MCF 10A (cell line): ENCODE results near the gene APIP. TPM values are rescaled to one million over a fixed set of nuclear protein-coding genes. Genes with fewer than 3 reads are reported as not detected.

ENCODE experiments used
- Bru-seq: library from RNA; stranded (reverse); fragments of 400-500 nt; gene quantifications from one replicate; lab custom pipeline; 2021; lab: Mats Ljungman, UMichigan
- BruChase-seq, 2 experiments: library from RNA; stranded (reverse); fragments of 400-500 nt; gene quantifications; one replicate each; lab custom pipeline; 2021; lab: Mats Ljungman, UMichigan
- BruUV-seq: library from RNA; stranded (reverse); fragments of 400-500 nt; replicated peaks from 2 replicates; lab custom pipeline; 2021; lab: Mats Ljungman, UMichigan
- CTCF ChIA-PET: fragments of 300-600 bp; sonication (Branson Sonifier 250); formaldehyde crosslinking; extraction: SDS; loops from one replicate; lab custom pipeline; 2021; ENCODE audit warnings: antibody characterized with exemption, inconsistent platforms; lab: Yijun Ruan, JAX
- POLR2A ChIA-PET: fragments of 300-600, 350-650 bp; sonication (Branson Sonifier 250); formaldehyde crosslinking; extraction: SDS; loops from one replicate; lab custom pipeline; 2020; ENCODE audit warnings: antibody characterized with exemption, inconsistent platforms; lab: Yijun Ruan, JAX
- DNase-seq: peaks from one replicate; pipeline ENCODE4 v3.0.0-alpha.2; 2018; ENCODE audit not compliant: unreplicated experiment
- H3K27ac Mint-ChIP-seq: one replicate; pipeline ENCODE4 v1.8.0; 2022; ENCODE audit warnings: mild to moderate bottlenecking, low read depth, mixed read lengths; ENCODE audit not compliant: unreplicated experiment
- H3K27me3 Mint-ChIP-seq: one replicate; pipeline ENCODE4 v1.8.0; 2022; ENCODE audit warnings: mixed read lengths; ENCODE audit not compliant: insufficient read depth, unreplicated experiment
- H3K36me3 Mint-ChIP-seq: one replicate; pipeline ENCODE4 v1.8.0; 2022; ENCODE audit warnings: mild to moderate bottlenecking, moderate library complexity, mixed read lengths; ENCODE audit not compliant: insufficient read depth, unreplicated experiment
- H3K4me1 Mint-ChIP-seq: one replicate; pipeline ENCODE4 v1.8.0; 2022; ENCODE audit warnings: mixed read lengths; ENCODE audit not compliant: insufficient read depth, unreplicated experiment
- H3K4me3 Mint-ChIP-seq: one replicate; pipeline ENCODE4 v1.8.0; 2022; ENCODE audit warnings: mild to moderate bottlenecking, moderate library complexity, mixed read lengths; ENCODE audit not compliant: unreplicated experiment
- H3K9me3 Mint-ChIP-seq: one replicate; pipeline ENCODE4 v1.8.0; 2022; ENCODE audit warnings: mixed read lengths; ENCODE audit not compliant: unreplicated experiment
- intact Hi-C: fragments of 100-400 bp; cut with micrococcal nuclease; formaldehyde crosslinking; loops from 2 replicates; pipeline ENCODE4 v1.14.1; 2022
- long read RNA-seq: library from polyadenylated mRNA; stranded (forward); transcript quantifications from one replicate; pipeline ENCODE4 v2.0.0, GENCODE V29; 2022
- total RNA-seq: library from RNA; stranded (reverse); gene quantifications from 2 replicates; pipeline ENCODE4 v1.2.3, GENCODE V29; 2022
- TF ChIP-seq, protein P1 (sequence below): fragments of 200-600 bp; IDR thresholded peaks from one replicate; pipeline ENCODE4 v1.8.0; 2022; ENCODE audit warnings: antibody characterized with exemption, mild to moderate bottlenecking; ENCODE audit not compliant: unreplicated experiment

Gene APIP, protein sequence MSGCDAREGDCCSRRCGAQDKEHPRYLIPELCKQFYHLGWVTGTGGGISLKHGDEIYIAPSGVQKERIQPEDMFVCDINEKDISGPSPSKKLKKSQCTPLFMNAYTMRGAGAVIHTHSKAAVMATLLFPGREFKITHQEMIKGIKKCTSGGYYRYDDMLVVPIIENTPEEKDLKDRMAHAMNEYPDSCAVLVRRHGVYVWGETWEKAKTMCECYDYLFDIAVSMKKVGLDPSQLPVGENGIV
- total RNA-seq (32.4 and 36.9 TPM in 2 replicates), Bru-seq, nascent RNA (percentile 81 among the genes with signal in this experiment), BruChase-seq, experiment 1, labeled RNA remaining after a 6-hour chase (percentile 73 among the genes with signal in this experiment), BruChase-seq, experiment 2, labeled RNA remaining after a 2-hour chase (percentile 78 among the genes with signal in this experiment)
- long read RNA-seq, transcript APIP-201 (7 exons, 1,366 nt), result major isoform, 56 of 77 reads
- long read RNA-seq, partial matches to known transcripts, result 15 of 77 reads
- long read RNA-seq, other reads (novel, unspliced or antisense), result 6 of 77 reads

DNA sequence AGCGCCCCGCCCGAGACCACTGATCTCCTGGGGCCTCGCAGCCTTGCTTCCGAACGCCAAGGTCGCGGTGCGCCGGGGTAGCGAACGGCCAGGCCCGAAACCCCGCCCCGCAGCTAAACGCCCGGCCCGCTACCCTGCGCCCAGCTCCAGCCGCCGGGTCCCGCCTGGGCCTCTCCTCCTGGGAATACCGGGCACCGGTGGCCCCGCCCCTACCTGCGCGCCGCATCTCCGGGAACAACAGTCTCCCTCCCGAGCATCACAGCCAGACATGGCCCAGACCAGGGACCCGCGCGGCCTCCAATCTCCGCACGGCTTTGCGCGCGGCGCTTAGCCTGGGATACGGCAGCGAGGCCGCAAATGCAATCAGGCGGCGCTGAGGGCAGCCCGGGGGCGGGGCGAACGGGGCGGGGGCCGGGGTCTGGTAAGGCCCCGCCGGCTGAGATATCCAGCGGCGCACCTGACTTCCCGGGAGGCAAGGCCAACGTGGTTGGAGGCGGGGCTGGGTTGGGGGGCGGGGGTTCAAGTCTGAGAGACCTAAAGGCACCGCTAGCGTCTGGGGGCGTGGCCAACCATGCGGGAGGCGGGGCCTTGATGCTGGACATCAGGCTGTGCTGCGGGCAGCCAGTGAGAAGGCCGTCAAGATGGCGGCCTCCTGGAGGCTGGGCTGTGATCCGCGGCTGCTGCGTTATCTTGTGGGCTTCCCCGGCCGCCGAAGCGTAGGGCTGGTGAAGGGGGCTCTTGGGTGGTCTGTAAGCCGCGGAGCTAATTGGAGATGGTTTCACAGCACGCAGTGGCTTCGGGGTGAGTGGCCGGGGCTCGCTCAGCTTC, at the start of gene APIP, which contains the start of gene PDHX:
Gene APIP, minus strand, starts transcription at position 365 of the 828 bp plus-strand sequence. Its CDS starts 95 bp downstream, at position 270.
Gene PDHX, plus strand, starts transcription at position 604 of the 828 bp plus-strand sequence. Its CDS starts 38 bp downstream, at position 642.
- ChIA-PET CTCF (interaction anchor here (0.6 to 1.0 kb wide), 6 partner anchors 10 to 1508 kb away, joined by 3 read pairs; partner anchors contain the start of gene ABTB2), POLR2A (interaction anchor here (0.6 to 4.0 kb wide), 37 partner anchors 9 to 1870 kb away, joined by 3 to 20 read pairs (median 4); partner anchors contain the start of genes CAT and CD44)
- H3K9me3 Mint-ChIP-seq, result no peaks in the 10 kb centered on the region
- intact Hi-C loops, result no loop called here
- no peaks in the 10 kb centered on the region for H3K27me3 Mint-ChIP-seq
- DNase-seq, result peak; percentile 99
- H3K27ac Mint-ChIP-seq, result peak within 1 kb of the TSS; percentile 99
- BruUV-seq, result no TSS peak
- H3K36me3 Mint-ChIP-seq, result peaks cover 19% of the 10 kb centered on the region
- TF ChIP-seq, protein P1, sequence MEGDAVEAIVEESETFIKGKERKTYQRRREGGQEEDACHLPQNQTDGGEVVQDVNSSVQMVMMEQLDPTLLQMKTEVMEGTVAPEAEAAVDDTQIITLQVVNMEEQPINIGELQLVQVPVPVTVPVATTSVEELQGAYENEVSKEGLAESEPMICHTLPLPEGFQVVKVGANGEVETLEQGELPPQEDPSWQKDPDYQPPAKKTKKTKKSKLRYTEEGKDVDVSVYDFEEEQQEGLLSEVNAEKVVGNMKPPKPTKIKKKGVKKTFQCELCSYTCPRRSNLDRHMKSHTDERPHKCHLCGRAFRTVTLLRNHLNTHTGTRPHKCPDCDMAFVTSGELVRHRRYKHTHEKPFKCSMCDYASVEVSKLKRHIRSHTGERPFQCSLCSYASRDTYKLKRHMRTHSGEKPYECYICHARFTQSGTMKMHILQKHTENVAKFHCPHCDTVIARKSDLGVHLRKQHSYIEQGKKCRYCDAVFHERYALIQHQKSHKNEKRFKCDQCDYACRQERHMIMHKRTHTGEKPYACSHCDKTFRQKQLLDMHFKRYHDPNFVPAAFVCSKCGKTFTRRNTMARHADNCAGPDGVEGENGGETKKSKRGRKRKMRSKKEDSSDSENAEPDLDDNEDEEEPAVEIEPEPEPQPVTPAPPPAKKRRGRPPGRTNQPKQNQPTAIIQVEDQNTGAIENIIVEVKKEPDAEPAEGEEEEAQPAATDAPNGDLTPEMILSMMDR, result no peak
- H3K4me1 Mint-ChIP-seq, result peaks cover 19% of the 10 kb centered on the region
- H3K4me3 Mint-ChIP-seq, result peak within 1 kb of the TSS; percentile 99

DNA sequence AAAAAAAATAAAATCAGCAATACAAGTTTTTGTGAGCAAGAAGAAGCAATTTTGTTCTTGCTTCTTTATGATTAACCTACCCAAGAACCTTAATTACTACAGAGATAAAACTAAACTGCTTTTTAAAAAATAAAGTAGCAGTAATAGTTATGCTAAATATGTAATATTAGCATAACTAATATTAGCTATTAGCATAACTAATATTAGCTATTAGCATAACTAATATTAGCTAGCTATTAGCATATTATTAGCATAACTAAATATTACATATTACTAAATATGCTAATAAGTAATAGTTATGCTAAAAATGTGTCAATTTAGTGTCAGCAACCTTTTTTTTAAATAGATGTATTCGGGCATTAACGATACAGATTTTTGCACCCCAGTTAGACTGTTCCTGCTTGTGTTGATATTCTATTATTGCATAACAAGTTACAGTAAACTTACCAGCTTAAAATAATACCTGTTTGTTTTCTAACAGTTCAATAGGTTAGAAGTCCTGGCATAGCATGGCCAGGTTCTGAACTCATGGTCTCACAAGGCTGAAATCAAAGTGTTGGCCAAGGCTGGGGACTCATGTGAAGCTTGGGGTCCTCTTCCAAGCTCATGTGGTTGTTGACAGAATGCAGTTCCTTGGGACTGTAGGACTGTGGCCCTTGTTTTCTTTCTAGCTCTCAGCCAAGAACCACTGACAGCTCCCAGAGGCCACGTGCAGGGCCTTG, 48.6 kb upstream of the APIP start:
- no peak overlapping the region for H3K27ac Mint-ChIP-seq

DNA sequence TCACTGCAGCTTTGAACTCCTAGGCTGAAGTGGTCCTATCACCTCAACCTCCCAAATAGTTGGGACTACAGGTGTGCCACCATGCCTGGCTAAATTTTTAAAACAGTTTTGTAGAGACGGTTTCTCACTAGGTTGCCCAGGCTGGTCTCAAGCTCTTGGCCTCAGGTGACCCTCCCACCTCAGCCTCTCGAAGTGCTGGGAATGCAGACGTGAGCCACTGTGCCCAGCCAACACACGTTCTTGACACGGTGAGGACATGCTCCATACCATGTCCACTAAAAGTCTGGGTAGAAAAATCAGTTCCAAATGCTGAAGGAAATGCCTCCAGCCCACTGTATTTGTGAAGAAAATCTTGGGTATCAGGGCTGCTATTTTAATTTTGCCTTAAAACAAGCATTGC, 47.2 kb upstream of the APIP start:
- intact Hi-C loops, result no loop called here
- no peak for DNase-seq
- H3K9me3 Mint-ChIP-seq, result no peaks in the 10 kb centered on the region
- peaks cover 45% of the 10 kb centered on the region for H3K36me3 Mint-ChIP-seq
- TF ChIP-seq, protein P1, result no peak
- ChIA-PET POLR2A (interaction anchor here (0.6 kb wide), 2 partner anchors 15 to 93 kb away, joined by 3 read pairs; no protein-coding TSS in a partner anchor), CTCF (no interaction called here)
- no peak overlapping the region for H3K27ac Mint-ChIP-seq
- peaks cover 5% of the 10 kb centered on the region for H3K4me1 Mint-ChIP-seq
- no peaks in the 10 kb centered on the region for H3K27me3 Mint-ChIP-seq
- no TSS peak for BruUV-seq
- no peak overlapping the region for H3K4me3 Mint-ChIP-seq

More for the DNA sequence above, 48.6 kb upstream of the APIP start:
- no TSS peak for BruUV-seq
- no peak for DNase-seq
- Mint-ChIP-seq H3K4me3 (no peak overlapping the region), H3K4me1 (peaks cover under 1% of the 10 kb centered on the region), H3K27me3 (no peaks in the 10 kb centered on the region), H3K9me3 (no peaks in the 10 kb centered on the region), H3K36me3 (peaks cover 43% of the 10 kb centered on the region)
- ChIA-PET POLR2A (interaction anchor here (0.6 to 1.3 kb wide), 2 partner anchors 11 to 15 kb away, joined by 3 to 5 read pairs; no protein-coding TSS in a partner anchor), CTCF (interaction anchor here (0.6 to 0.7 kb wide), 3 partner anchors 8 to 23 kb away, joined by 3 read pairs; no protein-coding TSS in a partner anchor)
- TF ChIP-seq, protein P1, result no peak
- intact Hi-C loops, result no loop called here
